K562 (cell line): Measurements from ENCODE around the gene FBXW2. TPM values are rescaled to one million over a fixed set of nuclear protein-coding genes. Genes with fewer than 3 reads are reported as not detected.

Experiments used
- ATAC-seq: fragments of 200-7000 bp; cut with Tn5 transposase; 3 replicates; pipeline ENCODE4 v1.9.1; 2020; ENCODE audit warnings: moderate library complexity
- Bru-seq: library from RNA; stranded (reverse); fragments of 400-500 nt; gene quantifications from one replicate; lab custom pipeline; 2021; lab: Mats Ljungman, UMichigan
- BruChase-seq, 2 experiments: library from RNA; stranded (reverse); fragments of 400-500 nt; gene quantifications; one replicate each; lab custom pipeline; 2021; lab: Mats Ljungman, UMichigan
- BruUV-seq: library from RNA; stranded (reverse); fragments of 400-500 nt; replicated peaks from 2 replicates; lab custom pipeline; 2021; lab: Mats Ljungman, UMichigan
- CTCF ChIA-PET: fragments of 300-600 bp; formaldehyde crosslinking; extraction: SDS; loops from one replicate; lab custom pipeline; 2021; ENCODE audit warnings: low intra/inter-chr PET ratio; lab: Yijun Ruan, JAX
- POLR2A ChIA-PET: fragments of 300-600, 350-650 bp; sonication (Branson Sonifier 250); formaldehyde crosslinking; extraction: SDS; loops from one replicate; lab custom pipeline; 2021; ENCODE audit warnings: antibody characterized with exemption, inconsistent platforms; lab: Yijun Ruan, JAX
- DNase-seq, 4 experiments: peaks; one replicate each; pipeline versions ENCODE4 v3.0.0 to v3.0.0-alpha.2; 2011 to 2018; ENCODE audit warnings: low spot score in 3 of 4, mixed read lengths in 3 of 4; ENCODE audit errors: extremely low read depth in 1 of 4
- FAIRE-seq: peaks from 2 replicates; lab custom pipeline; 2011; peaks lifted over from hg19 to GRCh38; lab: Jason Lieb, UNC
- H2AFZ ChIP-seq: 2 replicates; pipeline ENCODE4 v1.6.0; 2011; ENCODE audit warnings: low read depth, low read length, control low read depth, inconsistent platforms
- H3K27ac ChIP-seq: fragments of 200-600 bp; 3 replicates; pipeline ENCODE4 v1.8.0; 2011; ENCODE audit warnings: low read depth, mild to moderate bottlenecking, control low read depth, inconsistent platforms, low read length, moderate library complexity, mixed read lengths; ENCODE audit errors: extremely low read depth
- H3K27me3 ChIP-seq, 2 experiments: fragments of 300-600 bp in 1 of 2; 2 replicates in 1 of 2; 3 replicates in 1 of 2; pipeline versions ENCODE4 v1.6.0 to v1.8.0; 2011; ENCODE audit warnings: inconsistent platforms in 2 of 2, low read length in 2 of 2, mild to moderate bottlenecking in 1 of 2, mixed read lengths in 1 of 2, moderate library complexity in 1 of 2; ENCODE audit not compliant: control insufficient read depth in 2 of 2, insufficient read depth in 2 of 2
- H3K36me3 ChIP-seq: fragments of 300-600 bp; 3 replicates; pipeline ENCODE4 v1.8.0; 2011; ENCODE audit warnings: mild to moderate bottlenecking, low read length, inconsistent platforms; ENCODE audit not compliant: control insufficient read depth, insufficient read depth
- H3K4me1 ChIP-seq, 2 experiments: fragments of 200-600 bp in 1 of 2; replicated peaks in 1 of 2; 2 replicates in 1 of 2; 3 replicates in 1 of 2; pipeline versions ENCODE4 v1.5.1 to v1.8.0; 2011; ENCODE audit warnings: inconsistent platforms in 2 of 2, low read length in 2 of 2, mild to moderate bottlenecking in 1 of 2, mixed read lengths in 1 of 2, moderate library complexity in 1 of 2; ENCODE audit not compliant: control insufficient read depth in 2 of 2, insufficient read depth in 2 of 2
- H3K4me2 ChIP-seq: 2 replicates; pipeline ENCODE4 v1.6.1; 2011; ENCODE audit warnings: low read length, control low read depth, inconsistent platforms, mixed read lengths; ENCODE audit not compliant: insufficient read depth
- H3K4me3 ChIP-seq: fragments of 200-600 bp; sonication (generic), shearing (Covaris generic); 2 replicates; pipeline ENCODE4 v1.5.1; 2016; ENCODE audit warnings: control low read depth, inconsistent platforms
- H3K79me2 ChIP-seq: fragments of 200-600 bp; 3 replicates; pipeline ENCODE4 v1.8.0; 2011; ENCODE audit warnings: low read length, inconsistent platforms; ENCODE audit not compliant: control insufficient read depth, insufficient read depth
- H3K9ac ChIP-seq, 2 experiments: 2 replicates each; pipeline versions ENCODE4 v1.6.0 to v1.6.1; 2011; ENCODE audit warnings: low read depth in 2 of 2, low read length in 2 of 2, control low read depth in 1 of 2, inconsistent platforms in 1 of 2, mild to moderate bottlenecking in 1 of 2, mixed read lengths in 1 of 2; ENCODE audit not compliant: insufficient read depth in 1 of 2
- H3K9me1 ChIP-seq: one replicate; pipeline ENCODE4 v1.6.0; 2011; ENCODE audit warnings: inconsistent platforms, mild to moderate bottlenecking, low read length, moderate library complexity; ENCODE audit not compliant: control insufficient read depth, insufficient read depth
- H3K9me3 ChIP-seq: replicated peaks from 2 replicates; pipeline ENCODE4 v1.5.1; 2011; ENCODE audit warnings: low read depth, low read length, inconsistent platforms; ENCODE audit not compliant: control insufficient read depth, insufficient read depth
- H4K20me1 ChIP-seq: replicated peaks from 2 replicates; pipeline ENCODE4 v1.6.1; 2011; ENCODE audit warnings: low read length, inconsistent platforms, mixed read lengths; ENCODE audit not compliant: control insufficient read depth, insufficient read depth
- MGA ChIP-seq: fragments of 450-650 bp; IDR thresholded peaks from 2 replicates; pipeline ENCODE4 v1.6.1; 2016; ENCODE audit warnings: mild to moderate bottlenecking, moderate library complexity
- WGBS: fragments of 100-300 bp; shearing (Covaris generic); methylation state at CpG from one replicate; pipeline ENCODE4 v1.1.6; 2016; ENCODE audit warnings: low coverage, mixed read lengths; ENCODE audit not compliant: insufficient coverage; ENCODE audit errors: missing lambda C conversion rate; 5-methylcytosine and 5-hydroxymethylcytosine counted together
- in situ Hi-C: fragments of 300-500 bp; cut with MboI; formaldehyde crosslinking; loops from 4 replicates; pipeline ENCODE4 v1.15.0; 2018; ENCODE audit warnings: inconsistent platforms, mixed read lengths
- intact Hi-C: fragments of 100-400 bp; cut with micrococcal nuclease; formaldehyde crosslinking; loops from 2 replicates; pipeline ENCODE4 v1.14.2; 2022
- long read RNA-seq, 3 experiments: library from polyadenylated mRNA in 2 of 3; library from RNA in 1 of 3; unstranded in 2 of 3; stranded (forward) in 1 of 3; transcript quantifications; one replicate each; pipeline ENCODE4 v2.0.0, GENCODE V29; 2019 to 2022
- polyA minus RNA-seq, 3 experiments: library from RNA; depleted of rRNA, polyadenylated mRNA; stranded (reverse); fragments of >200 nt; gene quantifications; 2 replicates each; pipeline ENCODE4 v1.2.3, GENCODE V29; 2011
- polyA plus RNA-seq, 8 experiments: library from polyadenylated mRNA; depleted of rRNA in 4 of 8; stranded (reverse) in 5 of 8; unstranded in 3 of 8; fragments of >200 nt; fragmentation: Nextera tagmentation in 2 of 8; fragmentation: Illumina TruSeq in 1 of 8; extraction: Ambion mirVana in 2 of 8; extraction: Trizol in 1 of 8; gene quantifications; 2 replicates each; pipeline versions ENCODE4 v1.2.1 to v1.2.3, GENCODE V29; 2011 to 2014; ENCODE audit warnings: inconsistent platforms in 1 of 8, missing spikeins in 1 of 8
- total RNA-seq, 7 experiments: library from RNA; depleted of rRNA in 6 of 7; stranded (reverse); fragments of >200 nt in 6 of 7; fragmentation: Illumina TruSeq in 2 of 7; extraction: Trizol in 2 of 7; gene quantifications; 2 replicates each; pipeline versions ENCODE4 v1.2.1 to v1.2.3, GENCODE V29; 2011 to 2021; ENCODE audit warnings: low replicate concordance in 1 of 7

FBXW2 gene
- 68.9 and 132 TPM in 2 replicates for total RNA-seq (2011; cell fraction: chromatin; rRNA removed; ENCODE audit: low replicate concordance)
- 44.0 and 45.8 TPM in 2 replicates for total RNA-seq (2011; cell fraction: nucleolus; rRNA removed)
- total RNA-seq (2011; cell fraction: nucleoplasm; rRNA removed) = 87.5 and 126 TPM in 2 replicates
- 24.5 and 26.8 TPM in 2 replicates for total RNA-seq (2014; rRNA removed)
- 31.3 and 35.6 TPM in 2 replicates for total RNA-seq (2014; rRNA removed; fragmentation: Illumina TruSeq; extraction: Trizol)
- 27.6 and 28.1 TPM in 2 replicates for total RNA-seq (2015; rRNA removed; fragmentation: Illumina TruSeq; extraction: Trizol)
- total RNA-seq (2021) = 46.7 and 50.0 TPM in 2 replicates
- 50.2 and 57.8 TPM in 2 replicates for polyA plus RNA-seq (2011; rRNA removed)
- 24.2 and 45.4 TPM in 2 replicates for polyA plus RNA-seq (2011; cell fraction: cytosol; rRNA removed)
- polyA plus RNA-seq (2011; cell fraction: nucleus; rRNA removed) = 52.8 and 54.2 TPM in 2 replicates
- 14.4 and 22.9 TPM in 2 replicates for polyA plus RNA-seq (2012)
- 28.0 and 29.9 TPM in 2 replicates for polyA plus RNA-seq (2014; fragmentation: Illumina TruSeq; extraction: Trizol)
- polyA plus RNA-seq (2014; fragmentation: Nextera tagmentation; extraction: Ambion mirVana) = 1 to 10 TPM; 2.5 to 2.9 TPM
- 40.6 and 46.9 TPM in 2 replicates for polyA plus RNA-seq (2014; rRNA removed)
- polyA minus RNA-seq (2011; rRNA and poly(A)+ RNA removed) = 72.2 and 86.8 TPM in 2 replicates
- 17.1 and 20.9 TPM in 2 replicates for polyA minus RNA-seq (2011; cell fraction: cytosol; rRNA and poly(A)+ RNA removed)
- polyA minus RNA-seq (2011; cell fraction: nucleus; rRNA and poly(A)+ RNA removed) = 35.3 and 73.3 TPM in 2 replicates
- Bru-seq, nascent RNA = percentile 92 among the genes with signal in this experiment
- percentile 95 among the genes with signal in this experiment for BruChase-seq, experiment 1, labeled RNA remaining after a 2-hour chase
- percentile 95 among the genes with signal in this experiment for BruChase-seq, experiment 2, labeled RNA remaining after a 6-hour chase
- long read RNA-seq, experiment 1, full-length matches to known transcripts = 23 of 121 reads
- long read RNA-seq, experiment 1, partial matches to known transcripts = 47 of 121 reads
- long read RNA-seq, experiment 1, other reads (novel, unspliced or antisense) = 51 of 121 reads
- long read RNA-seq, experiment 2, full-length matches to known transcripts = 3 of 26 reads
- long read RNA-seq, experiment 2, partial matches to known transcripts = 8 of 26 reads
- long read RNA-seq, experiment 2, other reads (novel, unspliced or antisense) = 15 of 26 reads
- long read RNA-seq, experiment 3, full-length matches to known transcripts = 5 of 19 reads
- long read RNA-seq, experiment 3, partial matches to known transcripts = 3 of 19 reads
- long read RNA-seq, experiment 3, other reads (novel, unspliced or antisense) = 11 of 19 reads

DNA sequence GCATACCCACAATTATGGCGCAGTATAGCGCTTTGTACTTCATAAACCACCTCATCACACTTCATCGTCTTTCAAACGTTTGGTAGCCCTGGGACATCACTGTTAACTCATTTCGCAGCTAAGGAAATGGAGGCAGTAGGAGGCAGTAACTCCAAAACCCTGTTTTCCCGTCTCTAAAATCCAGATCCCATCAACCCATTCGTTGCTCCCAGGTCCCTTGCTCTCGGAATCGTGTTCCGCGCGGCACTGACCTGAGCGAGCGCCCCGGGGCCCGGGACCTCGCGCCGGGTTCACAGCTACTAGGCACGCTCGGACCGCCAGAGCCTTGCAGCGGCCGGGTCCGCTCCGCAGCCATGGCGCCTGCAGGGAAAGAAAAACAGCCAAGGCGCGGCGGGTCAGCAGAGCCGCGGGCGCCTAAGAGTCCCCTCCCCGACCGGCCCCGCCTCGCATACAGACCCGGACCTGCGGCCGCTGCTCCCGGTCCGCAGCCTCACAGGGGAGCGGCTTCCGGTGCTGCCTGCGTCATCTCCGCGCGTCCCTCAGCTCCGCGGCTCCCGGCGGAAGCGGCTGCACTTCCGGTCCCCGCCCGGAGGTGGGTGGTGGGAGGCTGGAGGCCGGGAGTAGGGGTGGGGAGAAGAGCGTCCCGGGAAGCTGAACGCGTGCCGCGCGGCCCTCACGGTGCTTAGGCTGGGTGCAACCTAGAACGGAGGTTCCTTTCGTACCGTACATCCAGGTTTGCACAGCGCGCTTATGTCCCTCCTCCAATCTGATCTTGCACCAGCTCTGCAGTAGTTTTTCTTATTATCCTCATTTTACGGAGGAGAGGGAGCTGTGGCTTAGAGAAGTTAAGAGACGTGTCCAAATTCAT, at the start of gene FBXW2:
Gene FBXW2, minus strand, starts transcription at position 519 of the 868 bp plus-strand sequence. CDS start 5,158 bp downstream, outside the sequence.
- DNase-seq = peak; percentile 98 to 99 (median 98)
- Histone ChIP-seq H4K20me1 (no peaks in the 10 kb centered on the region), H3K27me3 (no peaks in the 10 kb centered on the region), H2AFZ (peak within 1 kb of the TSS; percentile 82), H3K4me3 (peak within 1 kb of the TSS; percentile 82), H3K9me1 (no peaks in the 10 kb centered on the region), H3K36me3 (peaks cover 41% of the 10 kb centered on the region), H3K9ac (peak within 1 kb of the TSS; percentile 91 to 93), H3K79me2 (peaks cover 66% of the 10 kb centered on the region), H3K4me2 (peak within 1 kb of the TSS; percentile 94), H3K4me1 (peaks cover 8 to 26% of the 10 kb centered on the region in 2 experiments; a peak in 4 of 5 replicates), H3K9me3 (no peaks in the 10 kb centered on the region), H3K27ac (peak within 1 kb of the TSS; percentile 85)
- FAIRE-seq = peak; percentile 26
- intact Hi-C loops (loop anchor here (1.0 kb wide), 2 partner anchors 45 to 50 kb away; no protein-coding TSS in a partner anchor), in situ Hi-C loops (no loop called here)
- CTCF ChIA-PET = no interaction called here
- POLR2A ChIA-PET = interaction anchor here (0.6 to 2.1 kb wide), 22 partner anchors 8 to 488 kb away, joined by 3 to 16 read pairs (median 4); no protein-coding TSS in a partner anchor
- BruUV-seq = no TSS peak
- ATAC-seq = peak; percentile 95
- under 1% methylated on average over 70 of the region's 72 CpGs for WGBS
- peak; percentile 89 for TF ChIP-seq MGA
